ENCODE measurements around the gene RFX3.

DNA sequence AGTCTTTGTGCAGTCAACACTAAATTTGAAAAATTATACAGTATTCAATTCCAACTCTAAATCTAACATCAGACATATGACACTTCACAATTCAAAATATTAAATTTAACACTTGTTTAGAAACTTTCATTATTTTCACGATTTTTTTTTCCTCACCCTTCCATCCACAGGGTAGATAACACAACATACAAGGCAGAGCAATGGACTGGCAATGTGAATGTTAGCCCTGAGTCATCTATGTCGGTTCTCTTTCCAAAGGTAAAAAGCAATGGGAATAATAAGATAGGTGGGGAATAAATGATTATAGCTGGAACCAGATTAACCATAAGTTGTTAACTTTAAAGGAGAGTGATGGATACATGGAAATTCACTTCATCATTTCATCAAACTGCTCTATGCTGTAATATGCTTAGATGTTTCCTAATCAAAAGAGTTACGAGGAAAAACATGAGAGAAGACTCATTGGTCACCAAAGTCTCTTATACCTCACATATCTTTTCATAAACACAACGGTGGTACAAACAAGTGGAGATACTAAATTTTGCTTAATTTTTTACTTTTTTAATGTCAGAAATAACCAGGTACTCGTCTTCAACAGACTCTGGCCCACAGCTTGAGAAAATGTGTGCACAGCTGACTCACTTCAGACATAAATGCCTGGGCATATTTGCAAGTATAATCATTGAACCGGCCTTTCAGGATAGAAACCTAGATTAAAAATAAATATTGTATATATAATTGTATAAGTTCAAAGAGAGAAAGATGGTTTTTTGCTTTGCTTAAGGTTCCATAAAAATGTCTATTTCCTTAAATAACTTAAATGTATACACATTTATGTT is 23.0 kb downstream of the RFX3 start:
- no peak for TF ChIP-seq EZH2 (IDR thresholded peaks at IDR 0.05; ENCODE audit: borderline replicate concordance, low read depth, low read length, severe bottlenecking)
- no peak for TF ChIP-seq POLR2AphosphoS5 (IDR thresholded peaks at IDR 0.05; ENCODE audit: insufficient read depth, low read depth, low read length)
- TF ChIP-seq, protein P1, sequence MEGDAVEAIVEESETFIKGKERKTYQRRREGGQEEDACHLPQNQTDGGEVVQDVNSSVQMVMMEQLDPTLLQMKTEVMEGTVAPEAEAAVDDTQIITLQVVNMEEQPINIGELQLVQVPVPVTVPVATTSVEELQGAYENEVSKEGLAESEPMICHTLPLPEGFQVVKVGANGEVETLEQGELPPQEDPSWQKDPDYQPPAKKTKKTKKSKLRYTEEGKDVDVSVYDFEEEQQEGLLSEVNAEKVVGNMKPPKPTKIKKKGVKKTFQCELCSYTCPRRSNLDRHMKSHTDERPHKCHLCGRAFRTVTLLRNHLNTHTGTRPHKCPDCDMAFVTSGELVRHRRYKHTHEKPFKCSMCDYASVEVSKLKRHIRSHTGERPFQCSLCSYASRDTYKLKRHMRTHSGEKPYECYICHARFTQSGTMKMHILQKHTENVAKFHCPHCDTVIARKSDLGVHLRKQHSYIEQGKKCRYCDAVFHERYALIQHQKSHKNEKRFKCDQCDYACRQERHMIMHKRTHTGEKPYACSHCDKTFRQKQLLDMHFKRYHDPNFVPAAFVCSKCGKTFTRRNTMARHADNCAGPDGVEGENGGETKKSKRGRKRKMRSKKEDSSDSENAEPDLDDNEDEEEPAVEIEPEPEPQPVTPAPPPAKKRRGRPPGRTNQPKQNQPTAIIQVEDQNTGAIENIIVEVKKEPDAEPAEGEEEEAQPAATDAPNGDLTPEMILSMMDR (IDR thresholded peaks at IDR 0.05; ENCODE audit: extremely low read depth in 1 of 2, insufficient read depth in 1 of 2, low read depth in 1 of 2, low read length in 2 of 2) = no peak
- TF ChIP-seq MAX (IDR thresholded peaks at IDR 0.05; ENCODE audit: insufficient read depth, insufficient read length) = no peak
- no peak for TF ChIP-seq POLR2A (IDR thresholded peaks at IDR 0.05; ENCODE audit: low read depth, low read length)
- TF ChIP-seq GATA2 (IDR thresholded peaks at IDR 0.05; ENCODE audit: insufficient read depth, insufficient read length, low read depth, low read length) = no peak
- no peak for TF ChIP-seq MYC (IDR thresholded peaks at IDR 0.05; ENCODE audit: low read depth, low read length)
